IPS-11a (cell line): ENCODE measurements around the gene SH3GL2.
"Not testable (repeated sequence)": the region's sequence is repeated elsewhere in the genome, so short reads cannot be mapped to it uniquely, and the experiment has no call there.

Experiments used
- H3K4me3 ChIP-seq: one replicate; pipeline ENCODE4 v1.5.1; 2013; ENCODE audit warnings: low read depth, low read length, control low read depth

Gene SH3GL2

DNA sequence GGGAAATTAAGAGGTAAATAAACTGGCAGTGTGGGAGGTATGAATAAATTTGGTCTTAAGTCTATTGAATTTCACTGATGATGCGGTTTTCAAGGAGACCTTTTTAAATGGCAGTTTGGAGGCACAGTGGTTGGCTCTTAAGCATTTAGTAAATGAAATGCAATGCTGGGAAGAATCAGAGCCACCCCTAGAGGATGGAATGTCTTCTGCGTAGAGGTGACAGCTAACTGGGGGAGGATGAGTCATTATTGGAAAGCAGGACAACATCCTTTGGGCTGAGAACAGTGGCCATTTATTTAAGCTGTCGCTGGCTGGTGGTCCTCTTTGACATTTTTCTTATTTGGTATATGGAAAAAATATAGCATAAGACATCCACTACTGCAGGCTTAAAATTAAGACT, 163.2 kb downstream of the SH3GL2 start:
- H3K4me3 ChIP-seq: no peak overlapping the region

DNA sequence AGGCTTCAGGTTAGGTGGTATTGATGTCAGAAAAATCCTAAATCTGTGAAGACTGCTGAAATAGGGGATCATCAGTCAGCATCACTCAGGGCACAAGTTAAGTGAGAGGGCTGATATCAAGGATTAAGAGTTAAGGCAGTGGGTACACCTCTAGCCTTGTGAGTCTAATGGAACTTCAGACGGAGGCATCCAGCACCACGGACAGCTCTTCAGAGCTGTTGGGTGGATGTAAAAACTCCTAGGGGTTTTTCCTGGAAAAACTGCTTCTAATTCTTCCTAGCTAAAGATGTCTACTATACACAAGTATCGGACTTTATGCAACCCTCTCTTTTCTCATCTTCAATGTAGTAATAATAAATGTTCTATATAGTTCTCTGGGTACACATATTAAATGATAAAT, 165.9 kb downstream of the SH3GL2 start:
- H3K4me3 ChIP-seq: no peak overlapping the region

DNA sequence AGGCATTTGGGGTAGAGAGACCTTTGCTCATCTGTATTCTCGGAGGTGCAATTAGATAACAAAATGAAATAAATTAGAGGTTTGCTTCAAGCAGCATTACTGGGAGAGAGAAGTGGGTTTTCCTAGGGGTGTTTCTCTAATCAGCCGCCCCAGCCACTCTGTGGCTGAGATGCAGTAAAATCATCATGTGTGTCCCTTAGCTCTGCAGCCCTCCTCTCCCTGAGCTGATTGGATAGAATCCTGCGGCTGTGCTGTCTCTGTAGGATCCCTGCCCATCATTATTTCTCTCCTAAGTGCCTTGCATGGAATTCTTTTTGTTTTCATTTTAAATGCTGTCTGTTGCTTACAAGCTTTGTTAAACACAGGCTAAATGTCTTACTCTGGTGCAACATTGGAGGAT, 171.4 kb downstream of the SH3GL2 start:
- no peak overlapping the region for H3K4me3 ChIP-seq

DNA sequence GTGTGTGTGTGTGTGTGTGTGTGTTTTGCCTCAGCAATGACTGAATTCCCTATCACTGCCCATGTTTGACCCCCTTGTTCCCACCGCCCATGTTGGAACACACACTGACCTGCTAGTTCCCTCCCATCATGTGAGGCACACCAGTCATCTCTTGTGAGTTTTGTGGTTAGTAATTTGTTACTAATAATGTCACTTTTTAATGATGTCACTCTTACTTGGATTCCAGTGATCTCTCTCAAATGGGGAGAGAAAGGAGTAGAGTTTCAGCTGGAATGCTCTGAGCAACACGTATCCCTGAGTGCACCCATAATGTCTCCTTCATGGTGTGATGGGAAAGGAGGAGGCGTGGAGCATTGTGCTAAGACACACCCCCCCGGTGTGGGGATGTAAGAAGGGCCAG, 172.6 kb downstream of the SH3GL2 start:
- no peak overlapping the region for H3K4me3 ChIP-seq

DNA sequence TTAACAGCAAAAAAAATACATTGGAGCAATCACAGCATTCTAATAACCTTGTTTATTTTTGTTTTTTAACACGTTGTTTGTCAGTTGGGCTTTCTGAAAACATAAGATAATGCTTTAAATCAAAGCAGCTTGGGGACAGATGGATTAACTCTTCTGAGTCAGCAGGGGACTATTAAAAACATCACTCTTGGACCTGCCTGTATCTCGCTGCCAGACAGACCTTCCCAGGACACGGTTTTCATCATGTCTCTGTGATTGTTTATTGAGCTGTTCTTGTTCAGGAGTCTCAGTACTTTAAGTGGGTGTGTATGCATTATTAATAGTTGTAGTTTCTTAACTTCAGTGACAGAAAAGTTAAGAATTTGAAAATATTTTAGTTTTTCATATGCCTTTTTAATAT, 173.2 kb downstream of the SH3GL2 start:
- no peak overlapping the region for H3K4me3 ChIP-seq

DNA sequence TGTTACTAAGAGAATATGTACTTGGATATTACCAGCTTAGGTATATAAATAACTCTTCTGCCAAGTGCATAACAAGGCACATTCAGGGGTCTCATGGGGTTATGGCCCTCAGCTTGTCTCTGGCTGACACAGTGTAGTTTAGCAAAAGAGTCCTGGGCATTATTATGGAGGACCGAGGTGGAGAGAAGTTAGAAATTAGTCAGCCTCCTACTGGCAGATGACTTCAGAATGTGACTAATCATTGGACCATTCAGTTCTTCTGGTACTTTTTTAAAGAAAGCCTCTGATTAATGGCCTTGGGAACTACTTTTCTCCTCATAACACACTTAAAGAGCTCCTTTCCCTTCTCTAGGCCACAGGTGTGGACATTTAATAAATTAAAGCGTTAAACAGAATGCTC, 178.9 kb downstream of the SH3GL2 start:
- H3K4me3 ChIP-seq: no peak overlapping the region

DNA sequence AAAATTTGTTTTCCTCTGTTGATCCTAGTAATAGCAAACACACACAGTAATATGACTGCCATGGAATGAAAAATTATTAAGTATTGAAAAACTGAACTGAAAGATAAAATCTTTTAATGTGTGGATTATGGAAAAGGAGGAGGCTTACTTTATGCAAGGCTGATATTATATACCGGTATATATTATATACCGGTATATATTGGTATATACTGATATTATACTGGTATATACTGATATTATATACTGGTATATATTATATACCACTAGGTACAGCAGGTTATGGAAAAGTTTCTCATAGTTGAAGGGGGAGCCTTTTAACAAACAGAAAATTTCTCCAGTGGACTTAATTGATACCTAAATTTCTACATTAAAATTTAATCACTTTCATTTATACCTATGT, 181.4 kb downstream of the SH3GL2 start:
- no peak overlapping the region for H3K4me3 ChIP-seq

DNA sequence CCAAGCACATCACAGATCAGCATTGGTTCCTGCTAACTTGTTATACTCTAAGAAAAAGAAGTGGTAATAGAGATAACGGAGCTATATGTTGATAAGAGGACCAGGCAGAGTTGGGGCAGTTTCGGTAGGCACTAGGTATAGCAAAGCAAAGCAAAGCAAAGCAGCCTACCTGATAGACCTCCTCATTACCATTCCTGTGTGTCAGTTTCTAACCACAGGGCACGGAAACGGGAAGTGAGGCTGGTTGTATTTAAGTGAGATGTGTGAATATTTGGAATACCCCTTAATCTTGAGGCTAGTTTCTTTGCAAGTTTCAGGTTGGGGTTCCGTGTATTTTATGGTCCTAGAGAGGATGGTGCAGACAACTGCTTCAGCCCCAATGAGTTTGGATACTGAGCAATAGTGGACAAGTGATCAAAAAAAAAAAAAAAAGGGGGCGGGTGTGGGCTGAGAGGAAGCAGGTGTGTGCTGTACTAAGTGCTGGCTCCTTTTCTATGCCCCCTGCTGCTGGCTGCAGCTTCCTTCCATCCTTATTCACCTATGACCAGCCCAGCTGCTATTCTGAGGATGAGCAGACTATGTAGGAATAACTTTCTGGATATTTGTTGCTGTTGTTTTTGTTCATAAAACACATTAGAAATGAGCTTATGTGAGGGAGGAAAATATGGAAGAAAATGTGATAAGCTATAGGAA, 183.3 kb downstream of the SH3GL2 start:
- no peak overlapping the region for H3K4me3 ChIP-seq

DNA sequence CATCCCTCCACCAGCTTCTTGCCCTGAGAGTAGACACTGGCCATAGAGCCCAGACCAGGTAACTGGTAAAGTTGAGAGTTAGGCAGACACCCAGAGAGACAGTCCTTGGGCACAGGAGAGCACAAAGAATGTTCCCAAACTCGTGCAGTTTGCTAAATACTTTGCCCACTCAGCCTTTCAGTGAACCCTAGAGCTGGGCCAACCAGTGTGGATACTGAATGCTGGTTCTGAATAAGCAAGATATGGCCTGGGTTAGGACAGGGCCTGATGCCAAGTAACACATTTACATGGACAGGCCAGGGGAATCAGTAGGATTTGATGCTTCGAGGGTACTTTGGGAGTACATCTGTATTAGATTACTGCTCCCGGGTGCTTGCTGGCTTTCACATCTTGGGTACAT, 185.4 kb downstream of the SH3GL2 start:
- H3K4me3 ChIP-seq: no peak overlapping the region

DNA sequence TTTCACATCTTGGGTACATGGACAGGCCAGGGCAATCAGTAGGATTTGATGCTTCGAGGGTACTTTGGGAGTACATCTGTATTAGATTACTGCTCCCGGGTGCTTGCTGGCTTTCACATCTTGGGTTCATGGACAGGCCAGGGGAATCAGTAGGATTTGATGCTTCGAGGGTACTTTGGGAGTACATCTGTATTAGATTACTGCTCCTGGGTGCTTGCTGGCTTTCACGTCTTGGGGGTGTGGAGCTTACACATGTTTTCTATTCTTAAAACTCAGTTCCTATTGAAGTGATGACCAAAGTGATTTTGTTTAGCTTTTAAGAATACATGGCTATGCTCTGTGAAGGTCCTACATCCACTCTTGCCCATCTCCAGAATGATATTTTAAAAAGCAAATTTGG, 186.3 kb downstream of the SH3GL2 start:
- H3K4me3 ChIP-seq: not testable (repeated sequence)

DNA sequence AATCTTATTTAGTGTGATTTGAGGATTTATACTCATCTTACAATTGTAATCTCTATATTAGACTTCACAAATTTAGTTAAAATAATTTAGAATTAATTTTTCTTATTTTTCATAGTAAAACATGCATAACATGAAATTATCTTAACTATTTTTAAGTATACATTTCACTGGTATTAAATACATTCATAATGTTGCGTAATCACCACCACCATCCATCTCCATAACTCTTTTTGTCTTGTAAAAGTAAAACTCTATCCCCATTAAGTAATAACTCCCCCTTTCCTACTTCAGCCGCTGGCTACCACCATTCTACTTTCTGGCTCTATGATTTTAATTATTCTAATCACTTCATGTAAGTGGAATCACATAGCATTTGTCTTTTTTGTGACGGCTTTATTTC, 193.4 kb downstream of the SH3GL2 start:
- H3K4me3 ChIP-seq: no peak overlapping the region

DNA sequence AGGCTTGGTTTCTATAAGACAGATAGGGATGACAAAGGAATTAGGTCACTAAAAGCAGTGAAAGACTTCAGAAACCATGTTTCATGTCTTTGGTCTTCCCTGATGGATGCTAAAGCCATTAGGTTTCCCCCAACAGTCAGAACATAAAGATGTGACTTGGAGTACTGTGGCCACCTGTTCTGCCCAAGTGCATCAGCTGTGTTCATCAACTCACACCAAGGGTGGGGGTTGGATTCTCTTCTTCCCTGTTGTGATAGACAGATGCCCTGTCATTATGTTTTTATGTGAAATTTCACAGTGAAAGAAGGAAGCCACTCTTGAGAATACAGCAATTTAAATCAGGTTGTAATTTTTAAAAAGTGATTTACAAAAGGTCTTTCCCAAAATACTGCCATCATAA, 196.8 kb downstream of the SH3GL2 start:
- H3K4me3 ChIP-seq: no peak overlapping the region

DNA sequence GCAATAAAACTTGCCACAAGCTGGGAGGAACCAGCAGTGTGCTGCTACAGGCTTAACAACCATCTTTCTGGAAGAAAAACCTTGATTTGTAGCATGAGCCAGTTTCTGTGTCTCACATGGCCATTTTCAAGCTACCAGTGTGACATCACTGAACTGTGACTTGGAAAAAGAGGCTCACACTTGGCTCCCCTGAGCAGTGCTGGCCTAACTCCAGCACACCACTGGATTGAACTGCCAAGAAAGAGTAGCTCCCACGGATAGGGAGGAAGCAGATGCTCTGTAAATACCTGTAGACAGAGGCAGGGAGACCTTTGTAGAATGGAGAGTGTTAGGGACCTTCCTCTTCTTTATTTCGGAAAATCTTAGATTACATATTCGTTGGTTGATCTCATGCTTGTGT, 197.9 kb downstream of the SH3GL2 start:
- H3K4me3 ChIP-seq: no peak overlapping the region

DNA sequence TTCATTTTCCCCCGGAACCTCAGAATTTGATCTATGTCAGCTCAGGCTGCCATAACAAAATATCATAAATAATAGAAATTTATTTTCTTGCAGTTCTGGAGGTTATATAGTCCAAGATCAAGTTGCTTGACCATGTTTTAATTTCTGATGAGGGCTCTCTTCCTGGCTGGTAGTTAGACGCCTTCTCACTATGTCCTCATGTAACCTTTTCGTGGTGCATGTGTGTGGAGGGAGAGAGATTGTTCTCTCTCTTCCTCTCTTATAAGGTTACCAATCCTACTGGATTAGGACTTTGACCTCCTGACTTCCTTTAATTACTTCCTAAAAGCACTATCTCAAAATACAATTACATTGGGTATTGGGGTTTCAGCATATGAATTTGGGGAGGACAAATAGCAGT, 198.6 kb downstream of the SH3GL2 start:
- no peak overlapping the region for H3K4me3 ChIP-seq

DNA sequence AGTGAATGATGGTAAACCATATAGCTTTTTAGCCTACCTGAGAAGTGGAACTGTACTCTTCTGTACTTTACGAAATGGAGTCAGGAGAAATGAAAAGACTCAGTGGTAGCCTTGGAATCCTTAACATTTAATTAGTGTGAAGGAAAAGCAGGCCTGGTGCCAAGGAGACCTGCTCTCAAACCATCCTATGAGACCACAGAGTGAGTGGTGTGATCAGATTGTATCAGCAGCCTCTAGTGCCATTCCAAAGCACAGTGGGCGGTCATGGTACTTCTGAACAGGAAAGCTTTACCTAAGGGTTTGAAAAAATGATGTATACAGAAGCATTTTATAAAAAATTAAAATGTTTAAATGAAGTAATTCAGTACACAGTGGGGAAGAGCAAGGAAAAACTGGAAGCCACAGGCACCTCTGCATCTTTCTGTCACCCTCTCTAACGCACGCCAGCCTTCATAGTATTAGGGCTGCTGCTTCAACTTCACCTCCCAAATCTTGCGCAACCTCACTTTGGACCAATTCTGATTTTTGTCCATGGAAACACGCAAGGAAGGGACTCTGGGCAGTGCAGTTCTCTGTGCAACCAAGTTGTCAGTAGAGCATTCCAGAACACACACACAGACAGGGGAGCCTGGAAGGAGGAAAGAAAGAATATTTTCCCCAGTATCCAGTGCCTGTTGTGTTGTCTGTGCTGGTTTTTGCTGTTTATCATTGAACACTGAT, 203.7 kb downstream of the SH3GL2 start:
- no peak overlapping the region for H3K4me3 ChIP-seq

DNA sequence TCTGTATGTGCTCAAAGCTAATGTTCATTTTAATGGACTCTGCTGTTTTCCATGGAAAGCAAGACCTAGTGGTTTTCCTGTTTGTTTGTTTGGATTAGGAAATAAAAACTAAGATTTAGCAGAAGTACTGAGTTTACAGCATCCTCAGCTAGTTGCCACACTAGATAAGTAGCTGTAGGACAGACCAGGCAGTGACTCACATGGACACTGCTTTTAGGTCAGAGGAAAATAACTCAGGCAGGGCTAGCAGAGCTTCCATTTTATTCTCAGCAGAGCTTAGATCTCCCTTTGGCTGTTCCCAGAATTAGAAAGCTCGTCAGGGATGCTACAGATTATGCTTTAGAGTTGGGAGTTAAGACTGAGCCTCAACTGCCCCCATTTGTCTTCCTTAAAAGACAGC, 204.4 kb downstream of the SH3GL2 start:
- H3K4me3 ChIP-seq: no peak overlapping the region

DNA sequence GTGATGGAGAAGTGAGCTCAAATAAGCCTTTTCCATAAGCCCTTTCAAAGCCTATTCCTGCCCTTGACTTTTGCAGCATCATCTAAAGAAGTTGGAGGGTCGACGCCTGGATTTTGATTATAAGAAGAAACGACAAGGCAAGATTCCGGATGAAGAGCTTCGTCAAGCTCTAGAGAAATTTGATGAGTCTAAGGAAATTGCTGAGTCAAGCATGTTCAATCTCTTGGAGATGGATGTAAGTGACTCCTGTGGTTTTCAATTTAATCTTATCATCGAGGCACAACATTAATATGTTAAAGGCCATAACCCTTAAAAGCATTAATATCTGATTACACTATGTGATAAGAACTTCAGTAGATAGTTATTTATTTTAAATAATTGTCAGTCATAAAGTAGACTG, 210.4 kb downstream of the SH3GL2 start:
- no peak overlapping the region for H3K4me3 ChIP-seq

DNA sequence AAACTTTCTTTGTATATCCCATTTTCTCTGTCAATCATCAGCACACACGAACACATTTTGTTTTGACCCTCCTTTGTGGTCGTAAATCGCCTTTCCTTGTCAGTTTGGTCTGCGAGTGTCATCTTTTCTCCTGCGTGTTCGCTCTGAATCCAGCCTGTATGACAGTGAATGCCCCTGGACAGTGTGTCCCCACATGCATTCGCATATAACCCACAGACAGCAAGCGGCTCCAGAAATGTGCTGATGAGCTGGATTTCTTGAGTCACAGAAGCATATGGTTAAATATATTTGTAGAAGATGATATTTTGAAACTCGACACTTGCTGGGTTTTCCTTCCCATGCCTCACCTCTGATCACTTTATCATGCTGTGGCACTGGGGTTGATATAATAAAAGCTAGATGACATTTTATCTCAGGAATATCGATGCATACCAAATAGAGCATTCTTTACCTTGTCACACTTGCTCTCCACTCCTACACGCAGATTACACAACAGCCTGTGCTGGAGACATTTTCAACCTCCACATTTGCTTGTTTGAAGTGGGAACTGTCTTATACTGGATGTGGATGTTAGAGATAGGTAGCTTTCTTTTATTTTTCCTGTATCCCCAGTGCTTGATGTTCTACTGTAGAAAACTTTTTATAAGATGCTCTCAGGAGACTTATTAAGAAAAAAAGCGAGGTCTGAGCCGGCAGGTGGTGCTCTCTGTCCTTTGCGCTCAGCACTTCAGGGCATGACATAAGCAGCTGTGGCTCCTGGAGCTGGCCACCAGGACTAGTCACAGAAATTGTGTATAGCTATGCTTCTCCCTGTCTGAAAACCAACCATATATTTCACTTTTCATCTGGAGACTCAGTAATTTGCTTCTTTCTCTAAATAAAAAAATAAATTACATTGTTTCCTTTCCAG, 215.1 kb downstream of the SH3GL2 start:
- no peak overlapping the region for H3K4me3 ChIP-seq

DNA sequence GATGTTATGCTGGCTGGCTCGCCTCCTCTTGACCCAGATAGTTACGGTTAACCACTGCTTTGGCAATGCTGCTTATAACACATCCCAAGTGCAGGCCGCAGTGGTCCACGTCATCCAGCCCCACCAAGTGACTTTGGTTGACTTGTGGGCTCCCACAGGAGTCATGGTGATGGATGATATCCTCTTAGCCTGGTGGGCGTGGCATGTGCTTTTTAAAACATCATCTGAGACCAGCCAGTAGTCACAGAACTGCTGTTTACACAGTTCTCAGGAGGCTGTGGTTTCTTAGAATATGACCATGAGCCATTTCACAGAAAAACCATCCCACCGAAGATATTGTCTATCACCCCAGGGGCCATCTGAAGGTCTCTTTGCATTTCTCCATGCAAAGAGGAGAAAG, 216.9 kb downstream of the SH3GL2 start:
- no peak overlapping the region for H3K4me3 ChIP-seq

DNA sequence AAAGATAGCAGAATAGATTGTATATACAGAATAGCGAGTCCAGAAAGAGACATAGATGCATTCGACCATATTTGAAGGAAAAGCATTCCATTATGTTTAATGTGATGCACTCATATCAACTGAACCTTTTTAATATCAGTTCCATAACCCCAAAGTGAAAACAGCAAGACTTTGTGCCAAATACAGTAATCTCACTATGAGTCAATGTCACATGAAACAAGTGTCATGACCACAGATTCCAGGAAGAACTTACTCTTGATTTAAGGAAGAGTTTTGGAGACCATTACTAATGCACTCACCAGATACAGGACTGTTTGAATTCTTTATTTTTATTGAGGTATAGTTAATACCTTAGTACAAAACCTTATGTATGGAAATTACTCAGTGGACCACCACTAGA, 220.5 kb downstream of the SH3GL2 start:
- no peak overlapping the region for H3K4me3 ChIP-seq

DNA sequence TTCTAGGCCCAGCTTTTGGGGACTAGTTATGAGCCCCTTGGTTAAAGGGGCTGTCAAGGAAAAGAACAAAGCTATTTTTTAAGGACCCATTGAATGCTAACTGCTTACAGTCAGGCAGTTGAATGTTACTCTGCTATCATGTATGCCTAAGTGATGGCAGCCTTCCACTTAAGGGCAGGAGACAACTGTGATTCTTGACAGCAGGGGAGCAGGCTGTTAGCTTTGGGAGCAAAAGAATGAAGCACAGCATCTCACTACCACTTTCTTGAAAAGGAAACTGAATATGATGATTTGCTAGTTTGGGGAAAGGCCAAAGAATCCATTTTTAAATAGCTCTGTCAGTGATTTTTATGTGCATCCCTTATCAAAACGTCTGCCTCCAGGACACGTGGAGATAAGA, 221.6 kb downstream of the SH3GL2 start:
- H3K4me3 ChIP-seq: no peak overlapping the region
